SK-N-MC (cell line): ENCODE data around the gene CLASP1.

Experiments used
- EZH2 ChIP-seq: fragments of 200-600 bp; sonication (generic); IDR thresholded peaks from one replicate; pipeline ENCODE4 v1.6.1; 2017; ENCODE audit warnings: antibody characterized with exemption
- FOXP2 ChIP-seq: optimal IDR thresholded peaks from 2 replicates; pipeline ENCODE3; 2011; ENCODE audit warnings: mild to moderate bottlenecking, moderate library complexity; ENCODE audit not compliant: insufficient read depth; ENCODE audit errors: extremely low read length, control extremely low read depth
- POLR2AphosphoS5 ChIP-seq: IDR thresholded peaks from 2 replicates; pipeline ENCODE4 v1.6.1; 2012; ENCODE audit warnings: mild to moderate bottlenecking, low read depth, low read length, borderline replicate concordance

GRCh38 chr2:121368836-121369235 is 280.4 kb downstream of the CLASP1 start:
- TF ChIP-seq EZH2 = no peak
- TF ChIP-seq POLR2AphosphoS5 = no peak
- no peak for TF ChIP-seq FOXP2
